Glutamatergic neuron (in vitro differentiated cells): Measurements from ENCODE around the gene RALGPS2. TPM values are rescaled to one million over a fixed set of nuclear protein-coding genes. Genes with fewer than 3 reads are reported as not detected.

Source experiments
- DNase-seq: peaks from one replicate; pipeline ENCODE4 v3.0.0; 2022
- H3K27ac Mint-ChIP-seq: one replicate; pipeline ENCODE4 v1.8.0; 2020; ENCODE audit warnings: mild to moderate bottlenecking, mixed read lengths, inconsistent platforms; ENCODE audit not compliant: unreplicated experiment
- H3K27me3 Mint-ChIP-seq: one replicate; pipeline ENCODE4 v1.8.0; 2020; ENCODE audit warnings: mild to moderate bottlenecking, moderate library complexity, mixed read lengths, inconsistent platforms; ENCODE audit not compliant: unreplicated experiment
- H3K36me3 Mint-ChIP-seq: one replicate; pipeline ENCODE4 v1.8.0; 2020; ENCODE audit warnings: mild to moderate bottlenecking, mixed read lengths, inconsistent platforms; ENCODE audit not compliant: unreplicated experiment
- H3K4me1 Mint-ChIP-seq: one replicate; pipeline ENCODE4 v1.8.0; 2020; ENCODE audit warnings: mild to moderate bottlenecking, low read depth, mixed read lengths, inconsistent platforms; ENCODE audit not compliant: unreplicated experiment
- H3K4me3 Mint-ChIP-seq: one replicate; pipeline ENCODE4 v1.8.0; 2020; ENCODE audit warnings: mild to moderate bottlenecking, mixed read lengths, inconsistent platforms; ENCODE audit not compliant: unreplicated experiment
- H3K9me3 Mint-ChIP-seq: one replicate; pipeline ENCODE4 v1.8.0; 2020; ENCODE audit warnings: mild to moderate bottlenecking, moderate library complexity, mixed read lengths, inconsistent platforms; ENCODE audit not compliant: unreplicated experiment
- CTCF ChIP-seq: fragments of 200-600 bp; sonication (generic); IDR thresholded peaks from one replicate; pipeline ENCODE4 v1.5.0; 2021; ENCODE audit not compliant: partially characterized antibody, unreplicated experiment
- total RNA-seq: library from RNA; stranded (reverse); fragmentation: NEBNext Ultra II Directional; extraction: Animal tissue kit (Norgen Biotek cat#: 25700); gene quantifications from one replicate; pipeline ENCODE4 v1.2.1, GENCODE V29; 2021; ENCODE audit not compliant: unreplicated experiment

The RALGPS2 gene
- total RNA-seq, 1 donor from 2014 or later = 17.9 TPM

GRCh38 chr1:178871551-178872320, 146.7 kb downstream of the RALGPS2 start:
- Mint-ChIP-seq H3K27ac (no peak overlapping the region), H3K9me3 (no peaks in the 10 kb centered on the region)
- no peak for DNase-seq

GRCh38 chr1:178874966-178875365, 149.9 kb downstream of the RALGPS2 start:
- no peak for TF ChIP-seq CTCF
- Mint-ChIP-seq H3K27me3 (no peaks in the 10 kb centered on the region), H3K9me3 (no peaks in the 10 kb centered on the region), H3K27ac (no peak overlapping the region), H3K36me3 (no peaks in the 10 kb centered on the region), H3K4me3 (no peak overlapping the region), H3K4me1 (peaks cover 6% of the 10 kb centered on the region)
- DNase-seq = no peak

More at GRCh38 chr1:178871551-178872320, 146.7 kb downstream of the RALGPS2 start:
- H3K4me3 Mint-ChIP-seq = no peak overlapping the region
- peaks cover 6% of the 10 kb centered on the region for H3K4me1 Mint-ChIP-seq
- no peaks in the 10 kb centered on the region for H3K27me3 Mint-ChIP-seq
- TF ChIP-seq CTCF = no peak
- H3K36me3 Mint-ChIP-seq = no peaks in the 10 kb centered on the region

GRCh38 chr1:178875936-178876335, 150.9 kb downstream of the RALGPS2 start:
- H3K27me3 Mint-ChIP-seq = no peaks in the 10 kb centered on the region
- H3K36me3 Mint-ChIP-seq = no peaks in the 10 kb centered on the region
- no peak overlapping the region for H3K27ac Mint-ChIP-seq
- peaks cover 3% of the 10 kb centered on the region for H3K4me1 Mint-ChIP-seq
- TF ChIP-seq CTCF = no peak
- no peak for DNase-seq
- H3K9me3 Mint-ChIP-seq = no peaks in the 10 kb centered on the region
- H3K4me3 Mint-ChIP-seq = no peak overlapping the region

GRCh38 chr1:178877896-178878295, 152.9 kb downstream of the RALGPS2 start:
- no peak for TF ChIP-seq CTCF
- no peaks in the 10 kb centered on the region for H3K27me3 Mint-ChIP-seq
- no peaks in the 10 kb centered on the region for H3K4me1 Mint-ChIP-seq
- no peaks in the 10 kb centered on the region for H3K36me3 Mint-ChIP-seq
- DNase-seq = no peak
- no peak overlapping the region for H3K27ac Mint-ChIP-seq
- H3K9me3 Mint-ChIP-seq = no peaks in the 10 kb centered on the region
- H3K4me3 Mint-ChIP-seq = no peak overlapping the region

- no peaks in the 10 kb centered on the region for H3K4me1 Mint-ChIP-seq
- H3K4me3 Mint-ChIP-seq = no peak overlapping the region
- H3K36me3 Mint-ChIP-seq = no peaks in the 10 kb centered on the region
- H3K27me3 Mint-ChIP-seq = no peaks in the 10 kb centered on the region
- H3K9me3 Mint-ChIP-seq = no peaks in the 10 kb centered on the region
- no peak overlapping the region for H3K27ac Mint-ChIP-seq
- no peak for TF ChIP-seq CTCF
- DNase-seq = no peak
These were observed 156.9 kb downstream of the RALGPS2 start for GRCh38 chr1:178881950-178882349.
